Peyer's patch (tissue), 4 donors: ENCODE data around the gene CCL25.

Source experiments
- POLR2A ChIP-seq, 2 donors: fragments of 450-650 bp; IDR thresholded peaks; one replicate each; pipeline ENCODE4 v1.5.1; 2017; ENCODE audit warnings: antibody characterized with exemption in 2 of 2, mild to moderate bottlenecking in 2 of 2, moderate library complexity in 2 of 2
- TF ChIP-seq, protein P1 (sequence below), 6 experiments: fragments of 450-650 bp in 4 of 6; fragments of 200-600 bp in 2 of 6; sonication (generic) in 1 of 6; IDR thresholded peaks; one replicate each; pipeline ENCODE4 v1.5.1; 2017 to 2019; ENCODE audit warnings: antibody characterized with exemption in 6 of 6, mild to moderate bottlenecking in 3 of 6, moderate library complexity in 1 of 6

DNA sequence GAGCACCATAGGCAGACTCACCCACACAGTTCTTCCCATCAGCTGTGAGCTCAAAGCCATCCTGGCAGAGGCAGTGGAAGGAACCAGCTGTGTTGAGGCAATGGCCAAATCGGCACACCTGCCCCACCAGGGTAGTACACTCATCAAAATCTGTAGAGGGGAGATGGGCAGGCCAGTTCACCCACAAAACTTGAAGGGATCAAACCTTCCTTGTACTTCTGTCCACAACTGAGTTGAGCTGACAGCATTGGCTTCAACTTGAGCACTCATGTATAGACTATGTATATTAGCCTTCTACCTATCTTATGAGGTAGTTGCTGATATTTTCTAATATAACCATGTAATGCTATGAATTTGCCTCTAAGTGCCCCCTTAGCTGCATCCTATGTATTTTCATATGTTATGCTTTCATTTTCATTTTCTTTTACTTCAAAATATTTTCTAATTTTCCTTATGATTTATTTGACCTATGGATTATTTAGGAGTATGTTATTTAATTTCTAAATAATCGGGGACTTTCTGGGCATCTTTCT, 42.9 kb downstream of the CCL25 start:
- TF ChIP-seq POLR2A (IDR thresholded peaks at IDR 0.05) = no peak
- TF ChIP-seq, protein P1, sequence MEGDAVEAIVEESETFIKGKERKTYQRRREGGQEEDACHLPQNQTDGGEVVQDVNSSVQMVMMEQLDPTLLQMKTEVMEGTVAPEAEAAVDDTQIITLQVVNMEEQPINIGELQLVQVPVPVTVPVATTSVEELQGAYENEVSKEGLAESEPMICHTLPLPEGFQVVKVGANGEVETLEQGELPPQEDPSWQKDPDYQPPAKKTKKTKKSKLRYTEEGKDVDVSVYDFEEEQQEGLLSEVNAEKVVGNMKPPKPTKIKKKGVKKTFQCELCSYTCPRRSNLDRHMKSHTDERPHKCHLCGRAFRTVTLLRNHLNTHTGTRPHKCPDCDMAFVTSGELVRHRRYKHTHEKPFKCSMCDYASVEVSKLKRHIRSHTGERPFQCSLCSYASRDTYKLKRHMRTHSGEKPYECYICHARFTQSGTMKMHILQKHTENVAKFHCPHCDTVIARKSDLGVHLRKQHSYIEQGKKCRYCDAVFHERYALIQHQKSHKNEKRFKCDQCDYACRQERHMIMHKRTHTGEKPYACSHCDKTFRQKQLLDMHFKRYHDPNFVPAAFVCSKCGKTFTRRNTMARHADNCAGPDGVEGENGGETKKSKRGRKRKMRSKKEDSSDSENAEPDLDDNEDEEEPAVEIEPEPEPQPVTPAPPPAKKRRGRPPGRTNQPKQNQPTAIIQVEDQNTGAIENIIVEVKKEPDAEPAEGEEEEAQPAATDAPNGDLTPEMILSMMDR (IDR thresholded peaks at IDR 0.05) = no peak
